K562 (cell line): ENCODE results near the gene HYCC2. TPM values are rescaled to one million over a fixed set of nuclear protein-coding genes. Genes with fewer than 3 reads are reported as not detected.

ENCODE experiments used
- ESRRA ChIP-seq: fragments of 450-650 bp; IDR thresholded peaks from 2 replicates; pipeline ENCODE4 v1.6.1; 2014; ENCODE audit warnings: low read depth, mild to moderate bottlenecking, moderate library complexity, borderline replicate concordance
- HNRNPUL1 ChIP-seq: fragments of 200-400 bp; formaldehyde crosslinking; IDR thresholded peaks from 2 replicates; pipeline ENCODE4 v1.6.1; 2017; ENCODE audit warnings: low read length
- KLF13 ChIP-seq: fragments of 450-650 bp; IDR thresholded peaks from 2 replicates; pipeline ENCODE4 v1.6.1; 2016; ENCODE audit warnings: missing genetic modification characterization, low read depth, mild to moderate bottlenecking, missing compliant biosample characterization, moderate library complexity, borderline replicate concordance
- NFIX ChIP-seq: fragments of 250-450 bp; sonication (Bioruptor Pico); IDR thresholded peaks from 2 replicates; pipeline ENCODE4 v1.4.0; 2020; ENCODE audit warnings: low read depth, mild to moderate bottlenecking, moderate library complexity
- NONO ChIP-seq, 2 experiments: fragments of 200-400 bp in 1 of 2; fragments of 450-650 bp in 1 of 2; formaldehyde crosslinking in 1 of 2; IDR thresholded peaks; 2 replicates each; pipeline ENCODE4 v1.6.1; 2017; ENCODE audit warnings: low read depth in 2 of 2, mild to moderate bottlenecking in 2 of 2, moderate library complexity in 2 of 2, low read length in 1 of 2
- RAD51 ChIP-seq: fragments of 450-650 bp; IDR thresholded peaks from 2 replicates; pipeline ENCODE4 v1.7.1; 2016; ENCODE audit warnings: low read depth, mild to moderate bottlenecking, borderline replicate concordance
- STAT5B ChIP-seq: fragments of 250-450 bp; sonication (Bioruptor Pico); IDR thresholded peaks from 2 replicates; pipeline ENCODE4 v1.8.0; 2021; ENCODE audit warnings: mild to moderate bottlenecking, inconsistent platforms
- TAF9B ChIP-seq: fragments of 450-650 bp; IDR thresholded peaks from 2 replicates; pipeline ENCODE4 v1.6.1; 2018; ENCODE audit warnings: mild to moderate bottlenecking; ENCODE audit not compliant: partially characterized antibody
- TEAD4 ChIP-seq, 2 experiments: sonication (generic) in 1 of 2; formaldehyde crosslinking in 1 of 2; IDR thresholded peaks; 2 replicates each; pipeline versions ENCODE4 v1.6.1 to v1.8.0; 2012 to 2022; ENCODE audit warnings: borderline replicate concordance in 1 of 2, inconsistent platforms in 1 of 2, low read length in 1 of 2, mild to moderate bottlenecking in 1 of 2, missing genetic modification reagents in 1 of 2
- ZBTB33 ChIP-seq: sonication (generic); formaldehyde crosslinking; IDR thresholded peaks from 2 replicates; pipeline ENCODE4 v1.8.1; 2023; ENCODE audit warnings: mild to moderate bottlenecking, missing genetic modification reagents
- ZBTB34 ChIP-seq: fragments of 250-450 bp; sonication (Bioruptor Pico); IDR thresholded peaks from 2 replicates; pipeline ENCODE4 v1.8.0; 2021; ENCODE audit warnings: mild to moderate bottlenecking, moderate library complexity
- ZBTB40 ChIP-seq, 2 experiments: fragments of 450-650 bp in 1 of 2; sonication (generic) in 1 of 2; formaldehyde crosslinking in 1 of 2; IDR thresholded peaks; 2 replicates each; pipeline versions ENCODE4 v1.7.1 to v1.9.0; 2016 to 2022; ENCODE audit warnings: inconsistent platforms in 1 of 2, mild to moderate bottlenecking in 1 of 2, missing genetic modification reagents in 1 of 2
- ZNF384 ChIP-seq: IDR thresholded peaks from 2 replicates; pipeline ENCODE4 v1.6.1; 2012; ENCODE audit warnings: low read depth, low read length, improper control_type of control experiment
- polyA plus RNA-seq, 8 experiments: library from polyadenylated mRNA; depleted of rRNA in 4 of 8; stranded (reverse) in 5 of 8; unstranded in 3 of 8; fragments of >200 nt; fragmentation: Nextera tagmentation in 2 of 8; fragmentation: Illumina TruSeq in 1 of 8; extraction: Ambion mirVana in 2 of 8; extraction: Trizol in 1 of 8; gene quantifications; 2 replicates each; pipeline versions ENCODE4 v1.2.1 to v1.2.3, GENCODE V29; 2011 to 2014; ENCODE audit warnings: inconsistent platforms in 1 of 8, missing spikeins in 1 of 8
- total RNA-seq, 7 experiments: library from RNA; depleted of rRNA in 6 of 7; stranded (reverse); fragments of >200 nt in 6 of 7; fragmentation: Illumina TruSeq in 2 of 7; extraction: Trizol in 2 of 7; gene quantifications; 2 replicates each; pipeline versions ENCODE4 v1.2.1 to v1.2.3, GENCODE V29; 2011 to 2021; ENCODE audit warnings: low replicate concordance in 1 of 7

The HYCC2 gene
- total and polyA plus RNA-seq, 9 of the 15 experiments (the other 6 are each of a cell fraction or from before 2014, with no cell fraction given) = 5.4 to 20.0 (median 9.8) TPM

GRCh38 chr2:201071479-201072200, at the start of gene HYCC2, which contains the start of gene NDUFB3 (continued):
- TF ChIP-seq RAD51 = no peak
- TF ChIP-seq ESRRA = peak; percentile 93
- no peak for TF ChIP-seq ZBTB34
- TF ChIP-seq NFIX (CRISPR knock-in tag) = no peak
- TF ChIP-seq ZBTB40 (IDR thresholded peaks at IDR 0.05) = peak; percentile 99
- no peak for TF ChIP-seq ZBTB40 (CRISPR knock-in tag; IDR thresholded peaks at IDR 0.05)
- TF ChIP-seq ZBTB33 (CRISPR knock-in tag) = peak; percentile 26; the same call in 1 of the 2 replicates
- TF ChIP-seq KLF13 (tag) = peak; percentile 45; the same call in 1 of the 2 replicates
- no peak for TF ChIP-seq ZNF384
- no peak for TF ChIP-seq STAT5B (CRISPR knock-in tag)
- TF ChIP-seq TAF9B = peak; percentile 93
- peak; percentile 48; the same call in 1 of the 2 replicates for TF ChIP-seq TEAD4 (IDR thresholded peaks at IDR 0.05; ENCODE audit: low read length)
- TF ChIP-seq TEAD4 (CRISPR knock-in tag; IDR thresholded peaks at IDR 0.05; ENCODE audit: borderline replicate concordance) = no peak
- TF ChIP-seq NONO (IDR thresholded peaks at IDR 0.05; ENCODE audit: low read depth in 2 of 2, low read length in 1 of 2) = no peak
- TF ChIP-seq HNRNPUL1 = no peak
